ENCODE data around the gene CIRBP.
A peak's percentile ranks its signal among the peaks of the same experiment; 100 is the strongest.

CIRBP gene

DNA sequence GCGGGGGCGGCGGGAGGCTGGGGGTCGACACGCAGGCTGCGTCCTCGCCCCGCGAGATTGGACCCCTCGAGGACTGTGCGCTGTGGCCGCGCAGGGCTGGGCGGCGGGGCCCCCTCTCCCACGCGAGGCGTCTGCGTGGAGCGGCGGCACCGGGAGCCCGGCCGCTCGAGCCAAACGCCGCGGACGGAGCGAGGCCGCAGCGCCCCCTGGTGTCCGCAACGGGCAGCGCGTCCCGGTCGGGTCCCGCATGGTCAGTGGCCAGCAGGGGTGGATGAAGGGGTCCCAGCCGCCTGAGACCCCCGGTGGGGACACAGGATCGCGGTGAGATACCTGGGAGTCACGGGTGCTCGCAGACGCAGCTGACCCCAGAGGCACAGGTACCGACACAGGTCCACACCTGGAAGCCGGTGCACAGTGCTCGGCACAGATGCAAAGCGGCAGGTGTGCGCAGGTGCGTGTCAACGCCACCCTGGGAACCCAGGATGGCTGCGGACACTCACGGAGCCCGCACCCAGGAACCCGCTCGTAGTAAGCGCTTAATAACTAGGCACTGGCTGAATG is 2.1 kb upstream of the CIRBP start:
- no peak for DNase-seq (ENCODE audit: low read depth in 1 of 2, low spot score in 1 of 2)

DNA sequence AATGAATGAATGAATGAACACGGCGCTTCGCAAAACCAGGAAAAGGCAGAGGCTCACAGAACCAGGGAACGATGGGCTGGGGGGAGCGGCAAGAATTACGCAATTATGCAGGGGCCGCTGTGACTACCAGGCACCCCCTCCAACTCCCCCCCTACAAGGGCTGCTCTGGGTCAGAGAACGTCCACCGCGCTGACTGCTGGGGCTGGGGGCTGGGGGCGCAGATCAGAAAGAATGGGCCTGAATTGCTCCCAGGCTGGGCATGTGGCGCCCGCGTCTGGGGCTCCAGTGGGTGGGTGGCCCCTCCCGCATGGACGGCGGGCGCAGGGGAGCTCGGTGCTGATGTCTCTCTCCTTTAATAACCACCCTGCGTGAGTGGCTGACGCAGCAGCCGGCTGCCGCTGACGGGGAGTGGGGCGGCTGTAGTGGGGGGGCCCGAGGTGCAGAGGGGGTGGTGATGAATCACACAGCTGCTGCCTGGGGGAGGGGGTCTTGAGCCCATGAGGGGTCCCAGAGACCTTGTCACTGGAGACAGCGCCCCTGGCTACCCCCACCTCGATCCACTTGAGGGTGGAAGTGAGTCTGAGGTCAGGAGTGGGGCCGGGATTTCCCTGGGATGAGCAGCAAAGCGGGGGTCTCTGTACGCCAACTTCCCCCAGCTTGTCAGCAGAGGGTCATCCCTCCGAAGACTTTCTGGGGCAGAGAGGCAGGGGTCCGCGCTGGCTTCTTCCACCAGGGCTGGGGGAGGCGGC is 1.5 kb upstream of the CIRBP start:
- DNase-seq (ENCODE audit: low read depth in 1 of 2, low spot score in 1 of 2): no peak

DNA sequence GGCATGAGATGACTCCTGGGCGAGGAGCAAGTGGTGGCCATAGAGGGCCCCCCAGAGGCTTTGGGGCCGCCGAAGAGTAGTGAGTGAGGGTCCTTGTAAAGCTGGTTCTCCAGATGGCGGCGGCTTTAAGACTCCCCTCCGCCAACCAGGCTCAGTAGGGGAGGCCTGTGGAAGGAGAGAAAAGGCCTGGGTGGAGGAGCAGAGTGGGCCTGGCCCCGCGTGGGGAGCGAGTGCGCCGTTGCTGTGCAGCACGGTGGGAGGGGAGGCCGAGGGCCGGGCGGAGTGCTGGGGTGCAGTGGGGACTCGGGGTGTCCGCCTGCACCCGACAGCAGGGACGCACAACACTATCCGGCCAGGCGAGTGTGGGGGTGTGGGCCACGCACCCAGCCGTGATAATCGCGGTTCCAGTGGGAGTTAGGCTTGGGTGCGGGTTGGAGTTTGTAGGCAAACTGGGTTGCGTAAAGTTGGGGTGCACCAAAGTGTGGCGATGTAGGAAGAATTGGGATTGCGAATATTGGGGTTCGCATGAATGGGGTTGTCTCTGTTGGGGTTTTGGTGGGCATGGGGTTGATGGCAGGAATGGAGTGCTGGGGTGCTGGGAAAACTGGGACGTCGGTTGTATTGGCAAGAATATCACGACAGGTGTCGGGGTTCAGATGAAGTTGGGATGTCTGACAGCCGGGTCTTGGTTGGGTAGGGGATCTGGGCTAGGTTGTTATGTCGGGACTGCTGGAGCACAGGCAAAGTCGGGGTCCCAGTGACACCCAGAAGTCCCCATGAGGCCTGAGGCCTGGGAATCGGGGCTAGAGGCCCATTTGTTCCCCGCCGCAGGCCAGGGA is 687 bp upstream of the CIRBP start:
- DNase-seq (ENCODE audit: low read depth in 1 of 2, low spot score in 1 of 2): no peak

DNA sequence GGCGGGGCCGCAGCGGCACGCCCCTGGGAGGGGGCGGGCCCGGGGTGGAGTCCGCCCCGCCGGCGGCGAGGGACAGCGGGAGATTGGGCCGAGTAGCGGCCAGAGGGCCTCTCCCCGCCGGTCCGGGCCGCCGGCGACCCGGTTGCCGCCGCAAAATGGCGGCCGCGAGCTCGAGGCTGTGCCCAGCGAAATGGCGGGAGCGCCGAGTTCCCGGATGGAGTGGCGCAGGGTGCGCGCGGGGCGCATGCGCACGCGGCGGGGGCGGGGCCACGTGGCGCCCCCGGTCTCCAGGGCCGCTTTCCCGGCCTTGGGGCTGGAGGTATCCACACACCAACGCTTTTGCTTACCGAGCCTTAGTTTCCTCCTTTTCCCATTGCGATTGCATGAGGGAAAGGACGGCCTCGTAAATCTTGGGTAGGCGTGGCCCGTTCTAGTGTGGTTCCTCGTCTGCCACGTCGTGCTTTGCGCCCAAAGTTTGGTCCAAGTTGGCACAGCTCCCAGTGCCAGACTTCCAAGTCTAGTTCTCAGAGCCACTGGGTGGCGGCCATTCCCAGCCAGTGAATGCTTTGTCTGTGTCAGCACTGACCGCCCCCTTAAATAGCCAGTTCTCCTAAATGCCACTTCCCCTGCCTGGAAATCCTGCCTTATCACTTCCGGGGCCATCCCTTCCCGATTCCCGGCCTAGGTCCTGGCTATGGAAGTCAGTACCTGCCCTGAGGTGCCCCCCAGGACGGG is 513 bp downstream of the CIRBP start:
- peak; percentile 79 to 80 for DNase-seq (ENCODE audit: low read depth in 1 of 2, low spot score in 1 of 2)

DNA sequence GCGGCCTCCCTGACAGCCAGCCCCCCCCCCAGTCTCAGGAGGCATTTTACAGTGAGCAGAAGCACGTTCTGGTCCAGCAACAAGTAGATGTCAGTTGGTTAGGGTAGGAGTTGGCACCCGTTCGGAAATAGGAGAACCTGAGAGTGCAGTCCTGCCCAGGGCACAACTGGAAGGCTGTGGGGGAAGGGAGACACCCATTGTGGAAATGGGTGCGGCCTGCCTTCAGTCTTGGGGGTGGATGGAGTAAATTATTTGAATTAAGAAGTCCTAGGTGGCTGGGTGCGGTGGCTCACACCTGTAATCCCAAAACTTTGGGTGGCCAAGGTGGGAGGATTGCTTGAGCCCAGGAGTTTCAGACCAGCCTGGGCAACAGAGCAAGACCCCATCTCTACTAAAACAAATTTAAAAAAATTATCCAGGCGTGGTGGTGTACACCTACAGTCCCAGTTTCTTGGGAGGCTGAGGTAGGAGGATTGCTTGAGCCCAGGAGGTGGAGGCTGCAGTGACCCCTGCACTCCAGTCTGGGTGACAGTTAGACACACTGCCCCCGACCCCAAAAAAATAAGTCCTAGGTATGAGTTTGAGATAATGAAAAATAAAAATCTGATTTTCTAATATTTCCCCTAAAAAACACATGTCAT is 1.2 kb downstream of the CIRBP start:
- no peak for DNase-seq (ENCODE audit: low read depth in 1 of 2, low spot score in 1 of 2)

DNA sequence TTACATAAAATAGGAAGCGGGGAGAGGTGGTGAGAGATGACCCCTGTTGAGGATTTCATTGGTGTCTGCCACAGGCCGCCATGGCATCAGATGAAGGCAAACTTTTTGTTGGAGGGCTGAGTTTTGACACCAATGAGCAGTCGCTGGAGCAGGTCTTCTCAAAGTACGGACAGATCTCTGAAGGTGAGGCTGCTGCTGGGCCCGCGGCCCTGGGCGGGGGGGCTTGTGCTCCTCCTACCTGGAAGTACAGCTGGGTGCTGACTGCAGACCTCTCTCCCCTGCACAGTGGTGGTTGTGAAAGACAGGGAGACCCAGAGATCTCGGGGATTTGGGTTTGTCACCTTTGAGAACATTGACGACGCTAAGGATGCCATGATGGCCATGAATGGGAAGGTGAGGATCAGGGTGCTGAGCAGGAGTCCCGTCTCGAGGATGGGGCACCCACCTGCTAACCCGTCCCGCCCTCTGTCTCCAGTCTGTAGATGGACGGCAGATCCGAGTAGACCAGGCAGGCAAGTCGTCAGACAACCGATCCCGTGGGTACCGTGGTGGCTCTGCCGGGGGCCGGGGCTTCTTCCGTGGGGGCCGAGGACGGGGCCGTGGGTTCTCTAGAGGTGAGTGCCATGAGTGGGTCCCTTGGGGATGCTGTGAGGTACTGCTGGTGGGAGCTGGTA is 1.9 kb downstream of the CIRBP start:
- no peak for DNase-seq (ENCODE audit: low read depth in 1 of 2, low spot score in 1 of 2)

DNA sequence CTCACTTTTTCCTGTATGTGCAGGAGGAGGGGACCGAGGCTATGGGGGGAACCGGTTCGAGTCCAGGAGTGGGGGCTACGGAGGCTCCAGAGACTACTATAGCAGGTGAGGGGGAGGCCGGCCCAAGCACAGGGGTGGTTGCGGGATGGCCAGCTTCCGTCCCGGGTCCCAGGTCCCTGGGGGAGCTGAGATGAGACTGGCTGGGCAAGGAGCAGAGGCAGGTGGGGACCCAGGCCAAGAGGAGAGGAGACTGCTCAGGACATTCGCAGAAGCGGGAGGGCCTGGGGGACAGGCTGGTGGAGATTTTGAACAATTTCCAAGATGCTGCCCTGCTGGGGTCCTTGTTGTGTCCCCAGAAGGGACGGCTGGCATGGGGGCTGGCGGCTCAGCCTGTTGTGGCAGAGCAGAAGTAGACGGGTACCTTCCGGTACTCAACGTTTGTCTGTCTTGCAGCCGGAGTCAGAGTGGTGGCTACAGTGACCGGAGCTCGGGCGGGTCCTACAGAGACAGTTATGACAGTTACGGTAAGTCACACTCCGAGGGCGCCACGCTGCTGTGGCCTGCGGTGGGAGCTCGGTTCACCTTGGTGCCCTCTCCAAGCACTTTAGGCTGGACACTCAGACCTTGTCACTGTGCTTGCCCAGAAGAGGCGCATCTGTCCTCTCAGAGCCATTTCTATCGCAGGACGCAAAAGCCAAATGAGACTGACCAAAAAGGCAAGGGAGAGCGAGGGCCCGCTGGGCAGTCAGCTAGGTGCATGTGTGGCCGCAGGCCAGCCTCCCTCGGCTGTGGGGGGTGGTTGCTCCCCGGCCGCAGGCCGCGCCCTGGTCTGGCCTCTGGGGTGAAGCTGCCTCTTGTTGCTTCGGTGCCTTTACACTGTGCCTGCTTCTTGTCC is 2.6 kb downstream of the CIRBP start:
- no peak for DNase-seq (ENCODE audit: low read depth in 1 of 2, low spot score in 1 of 2)

DNA sequence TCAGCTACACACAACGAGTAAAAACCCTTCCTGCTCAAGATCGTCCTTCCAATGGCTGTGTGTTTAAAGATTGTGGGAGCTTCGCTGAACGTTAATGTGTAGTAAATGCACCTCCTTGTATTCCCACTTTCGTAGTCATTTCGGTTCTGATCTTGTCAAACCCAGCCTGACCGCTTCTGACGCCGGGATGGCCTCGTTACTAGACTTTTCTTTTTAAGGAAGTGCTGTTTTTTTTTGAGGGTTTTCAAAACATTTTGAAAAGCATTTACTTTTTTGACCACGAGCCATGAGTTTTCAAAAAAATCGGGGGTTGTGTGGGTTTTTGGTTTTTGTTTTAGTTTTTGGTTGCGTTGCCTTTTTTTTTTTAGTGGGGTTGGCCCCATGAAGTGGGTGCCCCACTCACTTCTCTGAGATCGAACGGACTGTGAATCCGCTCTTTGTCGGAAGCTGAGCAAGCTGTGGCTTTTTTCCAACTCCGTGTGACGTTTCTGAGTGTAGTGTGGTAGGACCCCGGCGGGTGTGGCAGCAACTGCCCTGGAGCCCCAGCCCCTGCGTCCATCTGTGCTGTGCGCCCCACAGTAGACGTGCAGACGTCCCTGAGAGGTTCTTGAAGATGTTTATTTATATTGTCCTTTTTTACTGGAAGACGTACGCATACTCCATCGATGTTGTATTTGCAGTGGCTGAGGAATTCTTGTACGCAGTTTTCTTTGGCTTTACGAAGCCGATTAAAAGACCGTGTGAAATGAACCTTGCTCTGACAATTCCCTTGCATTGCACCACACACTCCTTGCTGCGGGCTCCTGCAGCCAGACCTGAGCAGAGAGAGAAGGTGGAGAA is 3.5 kb downstream of the CIRBP start:
- no peak for DNase-seq (ENCODE audit: low read depth in 1 of 2, low spot score in 1 of 2)

DNA sequence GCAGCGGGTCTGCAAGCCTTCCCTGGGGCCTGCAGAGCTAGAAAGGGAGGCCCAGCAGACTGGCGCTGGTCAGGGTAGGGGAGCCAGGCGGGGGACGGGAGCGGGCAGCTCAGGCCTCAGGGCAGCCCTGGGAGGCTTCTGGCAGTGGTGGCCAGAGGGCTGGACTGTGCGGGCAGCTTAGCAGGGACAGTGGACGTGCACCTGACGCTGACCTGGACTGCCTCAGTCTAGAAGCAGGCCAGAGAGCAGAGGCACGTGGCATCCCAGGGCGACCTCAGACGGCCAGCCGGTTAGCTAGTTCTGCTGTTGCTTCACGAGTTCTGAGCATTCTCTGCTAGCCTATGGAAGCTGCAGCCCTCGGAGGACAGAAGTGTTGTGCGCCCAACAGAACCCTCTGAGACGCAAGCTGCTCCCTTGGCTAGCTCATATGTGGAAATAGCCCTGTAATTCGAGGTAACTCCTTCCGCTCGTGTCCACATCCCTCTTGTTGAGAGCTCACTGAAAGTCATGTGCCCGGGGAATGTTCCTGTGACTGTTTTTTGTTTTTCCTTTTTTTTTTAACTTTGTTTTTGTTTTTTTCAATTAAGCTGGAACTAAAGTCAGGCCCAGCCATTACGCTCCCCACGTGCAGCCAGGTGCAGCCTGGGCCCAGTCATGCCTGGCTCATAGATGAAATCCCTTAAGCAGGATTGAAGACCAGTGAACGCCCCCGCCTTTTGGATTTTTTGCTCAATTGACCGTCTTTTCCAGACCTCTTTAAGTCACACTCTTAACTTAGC is 4.3 kb downstream of the CIRBP start:
- DNase-seq (ENCODE audit: low read depth in 1 of 2, low spot score in 1 of 2): no peak

DNA sequence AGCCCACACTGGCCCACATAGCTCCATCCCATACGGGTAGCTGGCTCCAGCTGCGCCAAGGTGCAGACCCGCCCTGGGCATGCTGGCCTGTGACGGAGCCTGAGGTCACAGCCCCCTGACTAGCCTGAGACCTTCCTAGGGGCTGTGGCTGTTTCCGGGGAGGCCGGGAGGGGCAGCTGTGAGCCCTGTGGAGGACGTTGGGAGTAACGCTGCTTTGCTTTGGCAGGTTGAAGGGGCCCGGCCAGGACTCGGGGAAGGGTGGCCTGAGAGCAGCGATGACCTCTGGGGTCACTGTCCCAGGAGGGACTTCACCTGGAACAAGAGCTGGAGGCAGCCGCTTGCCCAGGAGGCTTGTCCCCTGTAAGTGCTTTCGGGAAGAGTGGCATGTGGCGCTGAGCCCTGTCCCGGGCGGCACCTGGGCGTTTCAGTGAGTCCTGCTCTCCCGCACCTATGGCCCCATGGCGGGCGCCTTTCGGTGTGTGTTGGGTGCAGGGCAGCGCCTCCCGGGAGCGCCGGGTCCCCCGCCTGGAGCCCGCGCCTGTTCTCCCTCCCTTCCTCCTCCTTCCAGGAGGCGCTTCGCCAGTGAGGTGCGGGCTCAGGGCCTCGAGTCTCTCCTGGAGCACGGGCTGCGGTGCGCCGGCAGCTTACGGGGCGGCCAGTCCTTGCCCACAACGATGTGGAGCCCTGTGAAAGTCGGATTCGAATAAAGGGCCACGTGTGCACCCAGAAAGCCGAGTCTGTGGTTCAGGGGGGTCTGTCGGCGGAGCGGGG is 5.1 kb downstream of the CIRBP start:
- DNase-seq (ENCODE audit: low read depth in 1 of 2, low spot score in 1 of 2): no peak

DNA sequence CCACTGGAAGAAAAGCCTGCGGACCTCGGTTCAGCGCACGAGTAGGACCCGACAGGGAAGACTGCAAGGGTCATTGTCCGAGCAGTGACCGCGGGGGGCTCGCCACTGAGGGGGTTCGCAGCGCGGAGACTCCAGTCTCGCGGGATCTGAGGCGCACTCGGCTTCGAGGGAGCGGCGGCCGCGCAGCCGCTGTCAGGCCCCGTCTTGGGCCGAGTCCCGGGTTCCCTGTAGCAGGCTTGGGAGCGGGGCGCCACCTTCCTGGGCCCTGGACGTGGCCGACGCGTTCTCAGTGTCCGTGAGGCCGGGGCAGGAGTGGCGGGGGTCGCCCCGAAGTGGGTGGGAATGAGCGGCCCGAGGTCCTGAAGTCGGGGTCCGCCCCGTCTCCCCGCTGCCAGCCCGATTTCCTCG is 5.7 kb downstream of the CIRBP start:
- no peak for DNase-seq (ENCODE audit: low read depth in 1 of 2, low spot score in 1 of 2)

DNA sequence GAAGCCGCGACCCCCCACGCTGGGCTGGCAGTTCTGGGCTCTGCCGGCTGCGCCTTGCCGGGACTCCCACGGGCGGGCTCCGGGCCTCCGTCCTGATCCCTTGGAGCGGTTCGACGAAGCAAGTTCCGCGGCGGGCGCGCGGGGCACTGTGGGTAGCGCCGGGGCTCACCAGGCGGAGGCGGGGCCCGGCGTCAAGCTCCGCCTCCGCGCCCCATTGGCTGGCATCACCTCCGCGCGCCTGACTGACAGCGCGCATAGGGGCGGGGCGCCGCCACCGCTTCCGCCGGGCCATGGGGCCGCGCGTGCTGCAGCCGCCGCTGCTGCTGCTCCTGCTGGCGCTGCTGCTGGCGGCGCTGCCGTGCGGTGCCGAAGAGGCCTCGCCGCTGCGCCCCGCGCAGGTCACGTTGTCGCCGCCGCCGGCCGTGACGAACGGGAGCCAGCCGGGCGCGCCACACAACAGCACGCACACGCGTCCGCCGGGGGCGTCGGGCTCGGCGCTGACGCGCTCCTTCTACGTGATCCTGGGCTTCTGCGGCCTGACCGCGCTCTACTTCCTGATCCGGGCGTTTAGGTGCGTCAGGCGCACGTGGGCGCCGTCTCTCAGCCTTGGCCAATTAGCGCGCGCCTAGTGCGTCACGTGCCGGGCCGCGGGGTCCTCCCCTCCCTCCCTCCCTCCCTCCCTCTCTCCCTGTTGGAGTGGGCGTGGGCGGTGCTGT is 6.3 kb downstream of the CIRBP start, which contains the start of gene FAM174C:
FAM174C (plus strand) TSS at position 271 of the 716 bp plus-strand sequence; CDS start at position 291, 20 bp downstream.
- peak; percentile 88 to 95 for DNase-seq (ENCODE audit: low read depth in 1 of 2, low spot score in 1 of 2)

DNA sequence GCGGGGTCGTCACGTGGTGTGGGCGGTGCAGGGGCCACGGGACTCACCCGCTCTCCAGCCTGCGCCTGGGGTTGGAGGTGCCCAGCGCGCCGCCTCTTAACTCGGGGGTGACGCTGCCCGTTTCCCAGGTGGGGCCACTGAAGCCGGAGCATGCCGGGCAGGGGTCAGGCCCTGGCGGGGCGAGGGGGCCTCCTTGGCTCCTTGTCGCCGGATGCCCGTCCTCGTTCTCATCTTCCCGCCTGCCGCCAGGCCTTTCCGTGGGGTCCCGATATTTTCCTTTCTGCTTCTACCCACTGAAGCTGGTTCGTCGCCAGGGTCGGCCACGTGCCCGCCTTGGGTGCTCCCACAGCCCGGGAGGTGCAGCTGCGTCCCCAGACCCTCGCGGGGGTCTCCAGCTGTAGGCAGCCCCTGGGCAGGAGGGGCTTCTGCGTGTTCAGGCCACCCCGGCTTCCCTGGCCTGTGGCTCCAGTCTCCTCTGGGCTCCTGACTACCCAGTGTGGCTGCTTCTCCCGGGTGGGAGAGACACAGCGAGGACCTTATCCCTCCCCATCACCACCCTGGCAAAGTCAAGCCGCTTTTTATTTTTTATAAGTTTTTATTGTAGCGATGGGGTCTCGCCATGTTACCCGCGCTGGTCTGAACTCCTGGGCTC is 7.0 kb downstream of the CIRBP start:
- no peak for DNase-seq (ENCODE audit: low read depth in 1 of 2, low spot score in 1 of 2)

DNA sequence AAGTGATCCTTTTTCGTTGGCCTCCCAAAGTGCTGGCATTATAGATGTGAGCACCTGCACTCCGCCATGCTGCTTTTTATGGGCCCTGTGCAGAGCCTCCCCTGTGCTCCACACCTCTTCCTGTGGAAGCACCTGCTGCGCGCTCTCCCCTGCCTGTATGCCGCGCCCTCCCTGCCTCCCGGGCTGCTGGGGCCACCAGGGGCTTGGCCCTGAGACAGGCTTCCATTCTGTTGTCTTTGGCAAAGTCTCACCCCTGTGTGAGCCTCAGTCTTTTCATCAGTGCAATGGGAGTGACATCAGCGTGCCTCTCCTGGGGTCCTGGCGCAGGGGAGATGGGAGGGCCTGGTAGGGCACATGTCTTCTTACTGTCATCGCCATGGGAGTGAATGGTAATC is 7.5 kb downstream of the CIRBP start:
- no peak for DNase-seq (ENCODE audit: low read depth in 1 of 2, low spot score in 1 of 2)

DNA sequence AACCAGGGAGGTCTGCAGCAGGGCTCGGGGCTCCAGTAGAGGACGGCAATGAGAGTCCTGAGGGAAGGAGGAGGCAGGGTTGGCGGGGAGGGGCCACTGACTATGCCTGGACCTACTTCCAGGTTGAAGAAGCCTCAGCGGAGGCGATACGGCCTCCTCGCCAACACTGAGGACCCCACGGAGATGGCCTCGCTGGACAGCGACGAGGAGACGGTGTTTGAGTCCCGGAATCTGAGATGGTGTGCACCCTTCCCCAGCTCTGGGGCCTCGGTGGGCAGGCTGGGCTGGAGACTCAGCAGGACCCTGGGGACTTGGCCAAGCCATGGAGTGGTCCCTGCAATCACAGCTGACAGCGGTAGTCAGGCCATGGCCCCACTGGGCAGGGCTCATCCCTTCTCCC is 7.9 kb downstream of the CIRBP start:
- DNase-seq (ENCODE audit: low read depth in 1 of 2, low spot score in 1 of 2): no peak

DNA sequence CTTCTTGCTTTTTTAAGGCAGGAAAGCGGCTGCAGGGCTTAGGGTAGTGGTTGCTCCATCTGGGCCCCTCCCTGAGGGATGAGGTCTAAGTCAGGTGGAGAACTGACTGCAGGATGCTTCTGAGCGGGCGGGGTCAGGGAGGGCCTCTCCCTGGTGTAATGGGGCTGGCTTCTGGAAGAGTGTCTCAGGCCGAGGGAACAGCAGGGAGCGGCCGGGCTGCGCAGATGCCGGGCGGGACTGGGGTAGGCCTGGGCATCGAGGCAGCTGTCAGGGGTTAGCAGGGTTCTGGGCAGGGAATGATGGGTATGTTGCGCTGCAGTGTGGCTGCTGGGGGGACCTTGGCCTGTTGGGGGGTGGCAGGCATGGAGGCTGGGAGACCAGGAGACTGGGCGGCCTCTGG is 8.9 kb downstream of the CIRBP start:
- DNase-seq (ENCODE audit: low read depth in 1 of 2, low spot score in 1 of 2): no peak

Data from activated CD4-positive, alpha-beta T cell treated with anti-CD3 and anti-CD28 coated beads, Interleukin-2, amount 50 U/mL, for 24 hours (primary cell).